Measurements from ENCODE around the gene MUC22.
"Not testable (repeated sequence)": the region's sequence is repeated elsewhere in the genome, so short reads cannot be mapped to it uniquely, and the experiment has no call there.

The MUC22 gene

GRCh38 chr6:31060145-31060544 lies 49.9 kb downstream of the MUC22 start:
- TF ChIP-seq Cebpa-rat (IDR thresholded peaks at IDR 0.05) = no peak
- H3K4me2 ChIP-seq = no peak overlapping the region
- H3K27me3 ChIP-seq = no peaks in the 10 kb centered on the region

GRCh38 chr6:31063906-31064435 lies 53.7 kb downstream of the MUC22 start:
- Histone ChIP-seq H3K9me3 (replicated peaks in 1 of 11) (no peaks in the 10 kb centered on the region), H3K27ac (no peak overlapping the region), H3K4me1 (no peaks in the 10 kb centered on the region), H4K20me1 (no peaks in the 10 kb centered on the region), H3K4me2 (no peak overlapping the region), H3K27me3 (no peaks in the 10 kb centered on the region), H3K4me3 (no peak overlapping the region), H3K36me3 (peaks cover 0 to 21% (median 6%) of the 10 kb centered on the region in 11 experiments; a peak in 9 of 22 replicates), H3K9ac (no peak overlapping the region)
- no peak for TF ChIP-seq Cebpa-rat (IDR thresholded peaks at IDR 0.05)

More at GRCh38 chr6:31060145-31060544, 49.9 kb downstream of the MUC22 start:
- Histone ChIP-seq H3K9me3 (replicated peaks in 1 of 11) (peaks cover 0 to 10% (median under 1%) of the 10 kb centered on the region in 11 experiments; a peak in 7 of 22 replicates), H3K36me3 (peaks cover 0 to 53% (median 9%) of the 10 kb centered on the region in 11 experiments; a peak in 10 of 22 replicates), H3K4me1 (peaks cover 0 to 9% (median 0%) of the 10 kb centered on the region in 10 experiments; a peak in 4 of 20 replicates), H3K9ac (no peak overlapping the region), H4K20me1 (no peaks in the 10 kb centered on the region), H3K27ac (no peak overlapping the region), H3K4me3 (no peak overlapping the region)

GRCh38 chr6:31065556-31065955 lies 55.3 kb downstream of the MUC22 start:
- no peak overlapping the region for H3K27ac ChIP-seq
- H3K27me3 ChIP-seq = no peaks in the 10 kb centered on the region
- H3K4me3 ChIP-seq = no peak overlapping the region
- H3K4me2 ChIP-seq = no peak overlapping the region
- H3K4me1 ChIP-seq = no peaks in the 10 kb centered on the region
- H3K36me3 ChIP-seq = peaks cover 0 to 8% (median 0%) of the 10 kb centered on the region in 11 experiments; a peak in 3 of 22 replicates
- no peak overlapping the region for H3K9ac ChIP-seq
- TF ChIP-seq Cebpa-rat (IDR thresholded peaks at IDR 0.05) = no peak
- H3K9me3 ChIP-seq (replicated peaks in 1 of 11) = no peaks in the 10 kb centered on the region
- H4K20me1 ChIP-seq = no peaks in the 10 kb centered on the region

- not testable (repeated sequence) for H3K36me3 ChIP-seq; H3K9me3 ChIP-seq (replicated peaks in 1 of 11)
Observed at GRCh38 chr6:31067028-31067427, 56.8 kb downstream of the MUC22 start.

GRCh38 chr6:31067891-31068668 lies 57.8 kb downstream of the MUC22 start:
- not testable (repeated sequence) for H3K4me1 ChIP-seq; H3K4me2 ChIP-seq; H3K36me3 ChIP-seq; H3K27me3 ChIP-seq; H3K4me3 ChIP-seq; H3K9ac ChIP-seq; H3K9me3 ChIP-seq (replicated peaks in 1 of 11); H3K27ac ChIP-seq; H4K20me1 ChIP-seq

More at GRCh38 chr6:31067028-31067427, 56.8 kb downstream of the MUC22 start:
- H3K27ac ChIP-seq, H3K4me1 ChIP-seq, H3K9ac ChIP-seq, H3K4me2 ChIP-seq, H3K27me3 ChIP-seq, H3K4me3 ChIP-seq, H4K20me1 ChIP-seq: not testable (repeated sequence)

- TF ChIP-seq Cebpa-rat (IDR thresholded peaks at IDR 0.05) = no peak
- no peaks in the 10 kb centered on the region for H3K27me3 ChIP-seq
- no peaks in the 10 kb centered on the region for H3K9me3 ChIP-seq (replicated peaks in 1 of 11)
- H3K4me2 ChIP-seq = no peak overlapping the region
- no peaks in the 10 kb centered on the region; a peak in 1 of 22 replicates for H3K36me3 ChIP-seq
- H3K4me1 ChIP-seq = no peaks in the 10 kb centered on the region
- no peaks in the 10 kb centered on the region for H4K20me1 ChIP-seq
- no peak overlapping the region for H3K4me3 ChIP-seq
- H3K9ac ChIP-seq = no peak overlapping the region
- H3K27ac ChIP-seq = no peak overlapping the region; a peak in 1 of 22 replicates
Observed at GRCh38 chr6:31068669-31069340, 58.5 kb downstream of the MUC22 start.

- Histone ChIP-seq H3K9ac (no peak overlapping the region), H3K9me3 (replicated peaks in 1 of 11) (no peaks in the 10 kb centered on the region), H3K4me2 (no peak overlapping the region), H3K27ac (no peak overlapping the region), H3K4me3 (no peak overlapping the region), H3K27me3 (no peaks in the 10 kb centered on the region), H3K36me3 (no peaks in the 10 kb centered on the region; a peak in 1 of 22 replicates), H4K20me1 (no peaks in the 10 kb centered on the region), H3K4me1 (no peaks in the 10 kb centered on the region)
- TF ChIP-seq Cebpa-rat (IDR thresholded peaks at IDR 0.05) = no peak
Observed at GRCh38 chr6:31070711-31071197, 60.5 kb downstream of the MUC22 start.

- Histone ChIP-seq H3K27me3 (no peaks in the 10 kb centered on the region), H3K9ac (no peak overlapping the region)
Observed at GRCh38 chr6:31074401-31074800, 64.1 kb downstream of the MUC22 start.

GRCh38 chr6:31075528-31075927 lies 65.3 kb downstream of the MUC22 start:
- Histone ChIP-seq H3K27ac (no peak overlapping the region), H3K4me1 (peaks cover 0 to 18% (median 11%) of the 10 kb centered on the region in 10 experiments; a peak in 14 of 20 replicates), H3K4me2 (no peak overlapping the region), H3K4me3 (no peak overlapping the region), H3K9me3 (replicated peaks in 1 of 11) (no peaks in the 10 kb centered on the region), H3K9ac (no peak overlapping the region), H3K27me3 (no peaks in the 10 kb centered on the region), H3K36me3 (no peaks in the 10 kb centered on the region), H4K20me1 (no peaks in the 10 kb centered on the region)
- no peak for TF ChIP-seq Cebpa-rat (IDR thresholded peaks at IDR 0.05)

More at GRCh38 chr6:31074401-31074800, 64.1 kb downstream of the MUC22 start:
- no peak for TF ChIP-seq Cebpa-rat (IDR thresholded peaks at IDR 0.05)
- H4K20me1 ChIP-seq = no peaks in the 10 kb centered on the region
- H3K27ac ChIP-seq = no peak overlapping the region
- H3K4me2 ChIP-seq = no peak overlapping the region
- H3K9me3 ChIP-seq (replicated peaks in 1 of 11) = no peaks in the 10 kb centered on the region
- H3K4me1 ChIP-seq = peaks cover 0 to 15% (median 10%) of the 10 kb centered on the region in 10 experiments; a peak in 14 of 20 replicates
- H3K36me3 ChIP-seq = no peaks in the 10 kb centered on the region
- H3K4me3 ChIP-seq = no peak overlapping the region
